HG03025 (cell line): ENCODE measurements around the gene CELSR1.

Experiments
- ATAC-seq: cut with Tn5 transposase; IDR thresholded peaks from one replicate; pipeline ENCODE4 v1.9.1; 2021; ENCODE audit warnings: mild to moderate bottlenecking, moderate library complexity; ENCODE audit not compliant: unreplicated experiment, low FRiP score

The CELSR1 gene

DNA sequence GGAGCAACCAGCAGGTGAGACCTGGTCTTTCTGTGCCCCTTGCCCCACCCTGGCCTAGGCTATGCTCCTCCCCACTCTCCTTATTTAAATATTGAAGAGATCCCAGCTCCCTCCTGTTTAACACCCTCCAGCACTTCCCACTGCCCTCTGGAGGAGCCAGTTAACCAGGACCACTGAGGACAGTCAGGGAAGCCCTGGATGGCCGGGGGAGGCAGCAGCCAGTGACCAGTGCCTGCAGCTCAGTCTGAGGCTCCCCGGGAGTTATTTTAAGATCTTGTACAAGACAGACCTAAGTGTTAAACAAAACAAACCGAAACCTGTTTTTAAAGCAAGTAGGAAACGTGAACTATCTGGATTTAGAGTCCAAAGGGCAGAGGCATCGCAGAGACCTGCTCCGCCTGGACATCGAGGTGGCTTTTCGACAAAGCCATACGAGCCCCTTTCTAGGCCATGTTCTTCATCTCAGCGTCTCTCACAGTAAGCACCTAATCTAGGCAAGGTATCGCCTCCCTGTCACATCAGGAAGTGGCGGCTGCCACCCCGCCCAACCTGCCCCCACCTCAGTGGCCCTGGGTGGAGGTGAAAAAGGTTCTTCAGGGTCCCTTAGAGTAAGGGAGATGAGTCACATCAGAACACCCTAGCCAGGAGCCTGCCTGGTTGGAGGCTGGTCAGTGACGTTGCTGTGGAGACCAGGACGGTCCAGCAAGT lies 166.7 kb downstream of the CELSR1 start:
- no peak for ATAC-seq

DNA sequence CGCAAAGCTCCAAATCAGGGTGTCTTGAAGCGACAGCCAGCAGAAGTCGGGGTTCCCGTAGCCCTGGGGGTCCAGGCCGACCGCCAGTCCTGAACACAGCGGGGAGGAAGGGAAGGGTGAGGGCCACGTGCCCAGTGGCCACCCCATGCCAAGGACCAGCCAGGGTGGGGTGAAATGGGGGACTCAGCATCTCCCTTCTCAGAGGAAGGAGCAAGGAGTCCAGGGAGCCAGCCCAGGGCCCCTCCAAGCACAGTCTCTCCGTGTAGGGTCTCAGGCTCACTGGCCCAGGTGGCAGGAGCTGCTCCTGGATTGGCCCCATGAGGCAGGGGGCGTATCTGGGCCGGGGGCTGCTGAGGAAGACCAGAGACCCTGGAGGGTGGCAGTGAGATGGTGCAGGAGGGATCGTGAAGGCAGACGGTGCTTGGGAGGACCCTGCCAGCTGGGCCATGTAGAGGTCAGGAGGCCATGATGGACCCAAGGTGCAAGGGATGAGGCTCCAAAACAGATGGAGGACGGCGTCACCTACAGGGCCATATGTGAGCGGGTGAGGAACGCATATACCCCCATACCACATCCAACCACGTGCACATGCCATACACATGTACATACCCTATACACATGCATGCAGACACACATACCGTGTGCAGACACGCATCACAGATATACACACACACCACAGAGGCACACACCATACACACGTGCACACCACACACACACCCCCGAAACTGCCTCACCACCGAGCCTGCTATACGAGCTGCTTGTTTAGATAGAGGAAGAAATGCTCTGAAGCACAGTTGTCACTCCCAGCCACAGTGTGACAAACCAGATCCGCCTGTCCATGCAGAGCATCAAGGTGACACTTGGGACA lies 167.5 kb downstream of the CELSR1 start:
- no peak for ATAC-seq

DNA sequence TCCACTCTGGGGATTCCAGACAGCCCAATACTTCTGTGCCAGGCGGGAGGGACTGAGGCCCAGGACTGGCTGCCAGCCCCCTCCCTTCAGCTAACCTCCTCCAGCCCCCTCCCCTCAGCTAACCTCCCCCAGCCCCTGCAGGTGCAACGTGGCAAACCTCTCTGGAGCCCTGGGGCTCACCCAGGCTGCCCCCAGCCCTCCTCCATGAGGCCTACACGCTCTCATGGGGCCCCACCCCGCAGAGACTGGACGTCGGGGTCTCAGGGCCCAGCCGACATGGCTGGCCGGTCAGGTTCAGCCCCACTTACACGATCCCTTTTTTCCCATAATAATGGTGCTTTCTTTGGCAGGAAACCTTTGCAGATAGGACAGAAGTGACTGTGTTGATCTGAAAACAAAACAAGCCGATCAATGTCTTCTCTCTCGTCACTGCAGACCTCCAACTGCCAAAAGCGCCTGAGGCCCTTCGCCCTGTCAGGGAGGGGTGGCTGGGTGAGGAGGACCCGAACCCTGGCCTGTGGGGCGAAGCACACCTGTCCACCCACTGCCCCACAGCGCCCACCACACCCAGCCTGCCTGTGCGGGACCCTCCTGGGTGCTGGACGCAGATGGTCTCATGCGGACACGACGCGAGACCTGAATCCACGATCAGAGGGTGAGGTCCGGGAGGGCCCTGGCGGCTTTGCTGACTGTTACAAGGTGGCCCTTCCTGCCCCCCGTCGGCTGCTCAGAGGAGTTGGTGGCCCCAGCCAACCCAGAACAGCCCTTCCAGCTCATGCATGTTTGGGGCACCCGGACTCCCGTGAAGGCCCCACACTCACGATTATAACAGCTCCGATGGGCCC lies 168.3 kb downstream of the CELSR1 start:
- no peak for ATAC-seq

DNA sequence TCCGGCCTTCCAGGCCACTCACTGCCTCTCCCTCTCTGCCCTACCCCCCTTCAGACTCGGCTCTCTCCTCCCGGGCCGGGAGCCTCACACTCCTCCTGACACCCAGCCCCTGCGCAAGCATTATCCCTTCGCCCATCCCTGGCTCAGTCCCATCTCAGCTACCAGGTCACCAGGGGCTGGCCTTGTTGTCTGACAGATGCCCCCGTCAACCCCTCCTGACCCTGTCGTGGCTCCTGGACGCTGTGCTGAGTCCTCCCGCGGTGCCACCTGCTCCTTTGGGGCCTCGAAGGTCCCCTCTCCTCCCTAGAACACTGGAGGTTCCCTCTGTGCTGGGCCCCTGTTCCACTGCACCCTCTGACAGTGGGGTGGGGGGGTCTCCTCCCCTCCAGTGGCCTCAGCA lies 169.0 kb downstream of the CELSR1 start:
- no peak for ATAC-seq

DNA sequence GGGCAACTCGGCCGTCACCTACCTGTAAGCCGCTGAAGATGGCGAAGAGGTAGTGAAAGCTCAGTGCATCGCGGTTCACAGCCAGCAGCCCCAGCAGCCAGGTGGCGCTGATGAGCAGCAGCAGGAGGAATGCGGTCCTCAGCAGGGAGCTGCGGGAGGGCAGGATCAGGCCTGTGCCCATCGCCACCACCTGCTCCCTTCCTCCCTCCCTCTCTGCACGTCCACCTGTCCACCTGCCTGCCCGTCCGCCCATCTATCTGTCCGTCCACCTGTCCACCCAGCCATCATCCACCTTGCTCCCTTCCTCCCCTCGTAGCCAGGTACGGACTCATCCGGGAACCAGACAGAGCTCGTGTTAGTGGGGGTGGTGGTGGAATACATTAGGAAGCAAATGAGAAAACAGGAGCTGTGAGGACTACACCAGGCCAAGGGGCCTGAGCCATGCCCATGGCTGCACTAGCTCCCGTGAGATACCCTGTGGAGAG lies 169.7 kb downstream of the CELSR1 start:
- ATAC-seq = no peak

DNA sequence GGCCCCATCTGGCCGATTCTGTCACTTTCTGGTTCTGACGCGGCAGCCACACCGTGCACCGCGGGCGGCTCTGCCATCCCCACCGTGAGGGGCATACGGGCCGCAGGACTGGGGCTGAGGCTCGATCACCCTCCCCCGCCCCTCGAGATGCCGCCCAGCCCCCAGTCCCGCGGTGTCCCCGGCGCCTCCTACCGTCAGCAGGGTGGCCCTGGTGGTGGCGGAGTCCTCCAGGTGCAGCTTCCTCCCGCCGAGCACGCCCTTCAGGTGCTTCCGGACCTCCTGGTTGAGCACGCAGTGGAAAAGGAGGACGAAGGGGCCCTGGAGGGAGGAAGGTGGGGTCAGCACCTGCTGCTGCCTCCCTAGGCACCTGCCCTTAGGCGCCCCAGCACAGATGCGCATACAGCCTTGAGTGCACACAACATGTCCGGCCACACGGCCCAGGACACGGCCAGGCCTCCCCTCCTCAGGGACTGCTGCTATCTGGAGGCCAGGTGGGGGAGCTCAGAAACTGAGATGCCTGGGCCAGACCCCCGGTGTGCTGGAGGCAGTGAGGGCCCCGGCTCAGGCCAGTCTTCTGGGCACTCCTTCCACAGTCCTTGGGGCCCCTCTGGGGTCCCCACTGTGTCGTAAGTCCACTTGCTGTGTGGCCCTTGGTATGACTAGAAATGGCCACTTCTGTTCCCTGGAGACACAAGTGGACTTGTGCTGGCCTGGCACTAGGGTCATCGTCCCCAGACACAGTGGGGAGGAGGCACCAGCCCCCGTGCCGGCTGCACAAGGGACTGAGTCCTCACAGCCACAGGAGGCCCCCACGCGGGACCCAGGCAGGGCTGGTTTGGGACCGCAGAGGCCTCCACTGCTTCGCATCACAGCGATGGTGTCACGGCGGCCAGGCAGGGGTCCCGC lies 170.4 kb downstream of the CELSR1 start:
- no peak for ATAC-seq

DNA sequence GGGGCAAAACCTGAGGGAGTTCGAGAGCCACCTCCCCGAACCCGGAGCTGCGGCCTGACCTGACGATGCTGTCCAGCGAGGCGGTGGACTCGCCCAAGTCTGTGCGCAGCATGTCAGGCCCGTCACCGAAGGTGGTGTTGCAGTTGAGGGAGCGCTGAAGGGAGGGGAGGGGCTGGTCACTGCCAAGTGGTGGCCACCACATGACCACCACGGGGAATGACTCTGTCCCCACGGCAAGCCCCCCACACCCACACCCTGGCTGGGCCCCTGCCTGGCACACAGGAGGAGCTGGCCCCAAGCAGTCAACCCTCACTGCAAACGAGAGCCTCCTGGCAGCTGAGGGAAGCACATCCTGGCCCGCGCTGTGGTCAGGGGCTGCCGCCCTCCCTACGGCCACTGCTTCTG lies 171.1 kb downstream of the CELSR1 start:
- ATAC-seq = no peak

DNA sequence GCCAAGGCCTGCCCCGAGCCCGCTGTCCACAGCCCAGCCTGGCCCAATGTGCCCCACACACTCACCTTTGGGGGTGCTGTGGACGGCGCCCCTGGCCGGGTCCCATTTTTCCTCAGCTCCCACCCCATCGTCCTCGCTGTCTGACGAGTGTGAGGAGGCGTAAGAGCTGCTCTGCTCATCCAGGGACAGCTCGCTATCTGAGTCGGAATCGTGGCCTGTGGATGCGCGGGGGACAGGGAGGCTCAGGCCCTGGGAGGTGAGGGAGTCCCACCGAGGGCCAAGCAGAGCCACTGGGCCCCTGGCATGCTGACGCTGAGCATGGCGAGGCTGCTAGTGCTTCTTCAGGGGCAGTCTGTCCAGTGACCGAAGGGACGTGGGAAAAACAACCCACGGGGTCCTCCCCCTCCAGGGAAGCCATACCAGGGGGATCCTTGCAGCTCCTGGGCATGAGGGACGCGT lies 172.2 kb downstream of the CELSR1 start:
- no peak for ATAC-seq

DNA sequence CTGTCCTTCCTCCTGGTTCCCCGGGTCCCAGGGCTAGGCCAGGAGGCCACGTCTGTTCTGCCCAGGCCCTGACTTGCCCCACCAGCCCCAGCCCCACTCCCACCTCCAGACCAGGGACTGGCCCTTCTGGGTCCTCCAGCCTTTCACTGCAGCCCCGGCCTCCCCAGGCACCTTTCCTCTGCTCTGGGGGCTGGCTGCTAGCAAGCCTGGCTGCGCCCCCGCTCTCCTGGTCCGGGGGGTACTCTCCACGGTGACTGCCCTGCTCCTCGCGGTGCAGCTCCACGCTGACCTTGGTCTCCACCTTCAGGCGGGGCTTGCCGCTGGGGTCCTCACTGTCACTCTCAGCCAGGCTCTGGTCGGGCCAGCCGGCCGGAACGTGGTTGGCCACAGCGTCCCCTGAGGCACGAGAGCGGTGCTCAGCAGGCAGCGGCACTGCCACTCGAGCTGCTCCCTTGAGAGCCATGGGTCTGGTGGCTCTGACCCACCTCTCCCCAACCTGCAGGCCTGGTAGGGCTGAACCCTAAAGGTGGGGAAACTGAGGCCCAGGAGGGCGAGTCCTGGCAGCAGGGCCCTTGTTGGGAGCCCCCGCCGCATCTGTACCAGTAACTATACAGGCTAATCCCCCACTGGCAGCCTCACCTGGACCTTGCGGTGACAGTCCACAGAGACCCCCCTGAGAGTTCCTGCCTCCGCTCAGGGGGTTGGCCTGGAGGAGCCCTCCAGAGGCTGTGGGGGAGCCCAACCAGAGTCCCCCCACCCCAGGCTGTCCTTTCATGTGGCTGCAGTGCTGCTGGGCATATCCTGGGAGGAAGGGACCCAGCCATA lies 172.9 kb downstream of the CELSR1 start:
- ATAC-seq = no peak

DNA sequence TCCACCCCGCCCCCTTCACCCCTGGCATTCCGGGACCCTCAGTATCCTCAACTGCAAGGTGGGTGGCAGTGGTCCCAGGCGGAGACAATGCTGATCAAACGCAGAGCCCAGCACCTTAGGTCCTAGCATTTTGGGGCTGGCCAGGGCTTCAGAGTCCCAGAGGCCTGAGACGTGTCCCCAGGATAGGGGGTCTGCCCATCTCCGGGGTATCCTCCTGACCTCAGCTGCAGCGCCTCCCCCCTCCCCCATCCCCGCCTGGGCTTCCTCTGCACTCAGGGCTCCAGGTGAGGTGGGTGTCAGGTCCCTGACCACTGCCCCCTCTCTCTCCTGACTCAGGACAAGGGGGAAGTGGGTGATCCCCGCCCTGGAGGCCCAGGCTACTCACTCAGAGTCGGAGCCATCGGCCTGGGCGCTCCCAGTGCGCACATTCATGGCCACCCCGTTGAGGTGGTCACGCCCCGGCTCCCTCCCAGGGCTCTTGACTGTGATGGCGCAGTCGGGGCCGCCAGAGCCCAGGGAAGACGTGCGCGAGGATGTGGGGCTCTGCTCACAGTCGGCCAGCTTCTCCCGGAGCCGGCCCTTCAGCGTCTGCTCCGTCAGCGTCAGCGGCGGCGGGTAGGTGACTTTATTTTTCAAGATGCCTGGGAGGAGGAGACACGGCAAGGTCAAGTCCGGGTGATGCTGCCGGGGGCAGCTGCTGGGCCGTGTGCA lies 173.7 kb downstream of the CELSR1 start:
- ATAC-seq = no peak

DNA sequence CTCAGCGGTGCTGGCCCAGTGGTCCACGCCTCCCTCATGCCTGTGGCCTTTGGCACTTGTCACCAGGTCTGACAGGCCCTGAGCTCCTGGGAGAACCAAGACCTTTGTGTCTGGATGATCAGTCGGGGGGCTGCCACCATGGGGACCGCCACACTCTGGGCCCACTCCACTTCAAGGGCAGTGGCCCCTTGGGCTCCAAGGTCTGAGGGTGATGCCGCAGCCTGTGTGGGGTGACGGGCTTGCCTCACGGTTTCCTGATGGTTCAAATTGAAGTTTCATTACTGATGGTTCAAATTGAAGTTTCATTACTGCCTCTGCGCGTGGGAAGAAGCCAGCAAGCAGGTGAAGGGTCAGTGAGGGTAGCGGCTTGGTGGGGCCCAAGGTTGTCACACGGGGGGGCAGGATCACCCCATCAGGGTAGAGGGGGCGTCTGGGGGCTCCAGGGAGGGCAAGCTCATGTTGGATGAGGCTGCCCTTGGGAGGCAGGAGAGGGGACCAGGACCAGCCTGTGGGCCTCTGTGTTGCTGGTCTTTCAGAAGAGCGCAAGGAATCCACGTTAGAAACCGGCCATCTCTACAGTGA lies 174.4 kb downstream of the CELSR1 start:
- no peak for ATAC-seq

DNA sequence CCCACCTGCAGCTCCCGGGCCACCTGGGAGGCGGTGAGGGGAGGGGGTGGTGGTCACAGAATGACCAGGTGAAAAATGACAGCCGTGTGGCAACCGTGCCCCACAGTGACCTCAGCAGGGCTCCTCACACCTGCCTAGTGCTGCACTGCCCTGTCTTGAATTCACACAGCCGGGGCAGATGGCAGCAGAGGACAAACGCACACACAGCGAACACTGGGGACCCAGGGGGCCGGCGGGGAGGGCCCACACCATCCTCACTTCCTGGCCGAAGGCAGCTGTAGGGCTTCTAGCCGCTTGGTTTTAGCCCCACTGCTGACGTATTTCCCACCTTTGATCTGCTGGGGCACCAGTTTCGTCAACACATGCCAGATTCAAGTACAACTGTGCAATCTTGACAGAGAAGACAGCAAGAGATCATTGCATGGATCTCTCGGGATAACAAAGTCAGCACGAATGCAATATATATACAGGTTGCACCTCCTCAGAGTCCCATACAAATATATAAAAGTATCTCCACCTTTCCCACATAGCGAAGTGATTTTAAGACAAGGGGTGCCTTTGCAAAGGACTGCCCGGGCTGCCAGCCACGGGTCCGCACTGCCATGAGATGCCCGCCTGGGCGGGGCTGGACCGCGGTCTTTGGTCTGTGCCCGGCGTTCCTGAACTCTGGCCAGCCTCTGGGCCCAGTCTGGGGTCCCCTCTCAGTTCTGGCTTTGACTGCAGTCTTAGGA lies 175.1 kb downstream of the CELSR1 start:
- ATAC-seq = no peak

DNA sequence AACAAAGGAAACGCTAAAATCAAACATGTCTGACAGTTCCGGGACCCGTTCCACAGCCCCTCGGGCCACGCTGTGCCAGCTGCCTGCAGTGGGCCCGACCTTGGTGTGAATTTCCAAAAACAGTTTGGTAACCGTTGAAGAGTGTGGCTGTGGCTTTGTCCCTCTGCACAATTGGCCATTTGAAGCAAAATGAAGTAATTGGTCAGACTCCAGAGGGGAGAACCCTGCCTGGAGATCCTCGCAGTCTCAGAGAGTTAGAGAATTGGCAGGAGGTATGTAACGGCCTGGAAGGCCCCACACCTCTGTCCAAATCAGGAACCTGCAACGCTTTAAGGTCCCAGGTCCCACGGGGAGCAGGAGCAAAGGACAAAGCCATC lies 175.6 kb downstream of the CELSR1 start:
- no peak for ATAC-seq

DNA sequence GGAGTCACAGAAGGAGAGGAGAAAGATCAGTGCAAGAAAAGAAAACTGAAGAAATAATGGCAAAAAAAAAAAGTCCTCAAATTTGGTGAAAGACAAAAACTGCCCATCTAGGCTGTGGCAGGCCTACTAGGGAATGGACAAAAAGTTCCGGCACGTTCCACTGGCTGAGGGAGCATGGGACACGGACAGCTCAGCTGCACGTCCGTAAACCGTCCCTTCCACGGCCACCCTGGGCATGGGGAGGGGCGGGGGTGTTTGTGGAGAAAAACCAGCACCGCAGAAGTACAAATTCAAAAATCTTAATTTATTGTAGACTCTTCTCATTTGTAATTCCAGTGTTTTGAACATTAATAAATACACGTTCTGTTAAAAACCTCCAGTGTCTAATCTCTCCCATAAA lies 176.5 kb downstream of the CELSR1 start:
- ATAC-seq = no peak

DNA sequence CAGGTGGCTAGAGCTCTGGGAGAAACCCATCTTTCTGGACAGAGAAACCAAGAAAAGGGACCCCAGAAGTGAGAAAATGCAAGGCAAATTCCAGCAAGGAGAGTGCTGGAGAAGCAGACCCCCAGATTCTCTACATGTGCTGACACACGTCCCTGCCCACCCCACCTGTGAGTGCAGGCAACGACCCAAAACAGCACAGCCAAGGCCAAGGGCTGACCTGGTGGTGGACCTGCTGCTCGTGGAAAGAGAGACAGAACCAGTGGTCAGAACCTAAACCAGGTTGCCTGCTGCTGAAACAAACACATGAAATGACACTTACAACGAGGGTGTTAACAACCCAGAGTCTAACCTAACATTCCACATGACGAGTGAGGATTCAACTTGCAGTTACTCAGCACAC lies 177.3 kb downstream of the CELSR1 start:
- no peak for ATAC-seq

DNA sequence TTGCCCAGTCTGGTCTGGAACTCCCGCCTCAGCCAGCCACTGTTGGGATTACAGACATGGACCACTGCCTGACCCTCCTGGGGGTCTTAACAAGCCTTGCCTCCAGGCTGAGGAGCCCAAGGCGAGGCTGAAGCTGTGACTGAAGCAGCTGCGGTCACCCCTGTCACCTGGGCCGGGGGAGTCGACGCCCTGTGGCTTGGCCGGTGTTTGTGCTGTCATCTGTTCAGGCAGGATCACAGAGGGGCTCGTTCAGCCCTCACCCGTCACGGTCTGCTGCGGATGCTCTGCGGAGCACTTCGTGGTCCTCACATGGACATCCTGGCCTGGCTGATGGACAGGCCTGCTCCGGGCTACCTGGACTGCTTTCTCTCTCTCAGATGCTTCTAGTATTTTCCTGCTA lies 178.1 kb downstream of the CELSR1 start:
- no peak for ATAC-seq

DNA sequence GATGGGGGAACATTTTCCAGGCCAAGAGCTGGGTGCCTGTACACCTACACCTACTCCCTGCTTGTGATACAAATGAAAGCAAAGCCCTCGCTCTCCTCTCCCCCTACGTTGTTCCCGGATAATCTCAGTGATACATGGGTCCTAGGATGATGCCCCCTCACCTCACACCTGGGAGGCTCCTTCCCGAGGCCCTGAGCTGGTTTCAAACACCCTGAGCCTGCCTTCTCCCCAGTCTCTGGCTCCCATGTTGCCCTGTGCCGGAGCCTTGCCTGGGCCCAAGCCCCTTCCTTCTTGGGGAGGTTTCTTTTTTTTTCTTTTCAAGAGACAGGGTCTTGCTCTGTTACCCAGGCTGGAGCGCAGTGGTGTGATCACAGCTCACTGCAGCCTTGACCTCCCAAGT lies 178.7 kb downstream of the CELSR1 start:
- ATAC-seq = no peak
